HG02642 (cell line): Measurements from ENCODE around the gene PDE4D.
A peak's percentile ranks its signal among the peaks of the same experiment; 100 is the strongest.
"Not testable (repeated sequence)": the region's sequence is repeated elsewhere in the genome, so short reads cannot be mapped to it uniquely, and the experiment has no call there.

Experiments
- ATAC-seq: cut with Tn5 transposase; IDR thresholded peaks from one replicate; pipeline ENCODE4 v1.9.1; 2021; ENCODE audit warnings: mild to moderate bottlenecking; ENCODE audit not compliant: unreplicated experiment, poor library complexity

PDE4D gene

DNA sequence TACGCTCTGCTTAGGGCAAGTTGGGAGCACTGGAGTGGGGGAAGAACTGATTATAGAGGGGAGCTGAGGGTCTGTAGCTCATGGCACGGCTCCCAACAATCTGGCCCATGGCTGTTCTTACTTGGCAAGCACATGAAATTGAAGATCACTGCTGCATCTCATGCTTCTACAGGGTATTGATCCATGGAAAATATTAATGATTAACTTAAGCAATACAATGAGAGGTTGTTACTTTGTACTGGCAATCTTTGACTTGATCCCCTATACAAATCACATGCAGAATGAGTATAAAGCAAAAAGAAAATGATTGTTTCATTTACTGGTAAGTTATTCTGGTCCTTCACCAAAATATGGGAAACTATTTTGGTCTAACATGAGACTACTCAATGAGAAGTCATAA lies 481.1 kb downstream of the PDE4D start:
- no peak for ATAC-seq

DNA sequence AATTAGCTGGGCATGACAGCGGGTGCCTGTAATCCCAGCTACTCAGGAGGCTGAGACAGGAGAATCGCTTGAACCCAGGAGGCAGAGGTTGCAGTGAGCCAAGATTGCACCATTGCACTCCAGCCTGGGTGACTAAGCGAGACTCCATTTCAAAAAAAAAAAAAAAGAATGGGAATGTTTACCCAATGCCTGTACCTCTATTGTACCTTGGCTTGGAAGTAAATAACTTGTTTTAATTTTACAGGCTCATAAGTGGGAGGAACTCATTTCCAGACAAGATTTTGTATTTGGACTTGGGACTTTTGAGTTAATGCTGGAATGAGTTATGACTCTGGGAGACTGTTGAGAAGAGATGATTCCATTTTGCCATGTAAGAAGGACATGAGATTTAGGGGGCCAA lies 484.5 kb downstream of the PDE4D start:
- not testable (repeated sequence) for ATAC-seq

DNA sequence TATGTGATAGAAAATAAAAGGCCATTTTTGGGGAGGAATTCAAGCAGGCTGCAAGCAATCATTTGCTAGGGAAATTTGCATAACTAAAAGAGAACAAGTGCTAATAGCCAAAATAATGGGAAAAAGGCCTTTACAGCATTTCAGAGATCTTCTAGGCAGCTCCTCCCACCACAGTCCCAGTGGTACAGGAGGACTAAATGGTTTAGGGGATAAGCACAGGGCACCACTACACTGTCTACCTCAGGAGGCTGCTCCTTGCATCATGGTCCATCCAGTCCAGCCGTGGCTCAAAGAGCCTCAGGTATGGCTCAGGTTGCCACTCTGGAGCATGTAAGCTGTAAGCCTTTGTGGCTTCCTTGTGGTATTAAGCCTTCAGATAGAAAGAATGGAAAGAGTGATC lies 485.6 kb downstream of the PDE4D start:
- ATAC-seq, result no peak

- no peak for ATAC-seq
Measured at GRCh38 chr5:59401637-59402036, 491.9 kb downstream of the PDE4D start.

DNA sequence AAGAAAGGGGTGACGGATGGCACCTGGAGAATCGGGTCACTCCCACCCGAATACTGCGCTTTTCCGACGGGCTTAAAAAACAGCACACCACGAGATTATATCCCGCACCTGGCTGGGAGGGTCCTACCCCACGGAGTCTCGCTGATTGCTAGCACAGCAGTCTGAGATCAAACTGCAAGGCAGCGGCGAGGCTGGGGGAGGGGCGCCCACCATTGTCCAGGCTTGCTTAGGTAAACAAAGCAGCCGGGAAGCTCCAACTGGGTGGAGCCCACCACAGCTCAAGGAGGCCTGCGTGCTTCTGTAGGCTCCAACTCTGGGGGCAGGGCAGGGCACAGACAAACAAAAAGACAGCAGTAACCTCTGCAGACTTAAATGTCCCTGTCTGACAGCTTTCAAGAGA lies 498.6 kb downstream of the PDE4D start:
- not testable (repeated sequence) for ATAC-seq

- no peak for ATAC-seq
Measured at GRCh38 chr5:59393585-59394420, 499.7 kb downstream of the PDE4D start.

DNA sequence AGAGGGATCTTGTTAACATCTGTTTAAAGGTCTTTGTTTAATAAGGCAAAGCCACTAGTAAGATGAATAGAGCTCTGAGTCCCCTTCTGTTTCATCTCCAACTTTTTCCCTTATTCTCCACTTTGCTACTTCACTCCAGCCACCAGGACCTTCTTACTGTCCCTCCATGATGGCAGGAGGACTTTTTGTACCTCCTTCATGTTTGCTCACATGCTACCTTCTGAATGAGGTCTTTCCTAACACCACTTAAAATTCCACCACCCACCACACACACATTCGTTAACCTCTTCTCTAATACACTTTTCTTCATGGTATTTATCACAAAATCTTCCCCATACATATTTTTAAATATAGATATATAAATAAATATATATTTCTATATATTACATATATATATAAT lies 501.9 kb downstream of the PDE4D start:
- no peak for ATAC-seq

- ATAC-seq, result no peak
Measured at GRCh38 chr5:59390989-59391388, 502.5 kb downstream of the PDE4D start.

DNA sequence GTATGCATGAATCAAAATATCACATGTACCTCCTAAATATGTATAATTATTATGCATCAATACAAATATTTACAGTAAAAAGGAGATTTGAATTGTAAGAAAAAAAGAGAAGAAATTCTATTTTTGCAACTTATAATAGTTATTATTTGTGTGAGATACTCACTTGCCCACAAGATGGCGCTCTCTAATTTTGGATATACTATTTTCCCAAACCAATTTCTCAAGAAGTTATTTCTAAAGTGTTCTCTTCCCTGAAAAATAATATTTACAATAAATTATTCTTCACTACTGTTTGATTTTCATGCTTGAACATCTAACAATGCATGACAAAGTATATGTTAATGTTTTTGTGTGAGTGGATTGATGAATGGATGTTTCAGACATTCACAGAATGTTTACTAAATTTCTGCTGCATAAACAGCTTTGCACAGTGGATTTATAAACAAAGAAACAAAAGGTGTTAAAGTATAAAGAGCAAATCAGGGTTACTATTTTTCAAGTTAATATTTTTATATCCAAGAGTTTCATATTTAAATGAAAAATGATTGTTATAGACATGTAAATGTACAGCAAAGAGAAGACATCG lies 503.4 kb downstream of the PDE4D start:
- no peak for ATAC-seq

- ATAC-seq, result no peak
Measured at GRCh38 chr5:59387127-59387526, 506.4 kb downstream of the PDE4D start.

DNA sequence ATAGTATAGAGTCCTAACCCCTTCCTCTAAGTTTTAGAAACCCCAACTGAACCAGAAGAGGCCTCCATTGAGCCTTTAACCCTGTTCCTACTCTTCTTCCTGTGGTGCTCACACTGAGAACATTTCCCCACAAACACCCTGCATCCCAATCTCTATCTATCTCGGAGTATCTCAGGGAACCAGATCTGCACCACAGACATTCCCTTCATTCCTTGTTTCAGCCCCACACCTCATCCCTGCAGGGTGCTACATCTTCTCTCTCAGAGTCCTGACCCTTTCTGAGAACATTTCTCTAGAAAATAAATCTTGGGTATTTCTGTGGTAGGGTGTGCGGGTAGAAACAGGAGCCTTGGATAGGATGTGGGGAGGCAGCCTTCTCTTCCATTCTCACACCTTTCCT lies 507.8 kb downstream of the PDE4D start:
- no peak for ATAC-seq

- peak; percentile 98 for ATAC-seq
Measured at GRCh38 chr5:59380350-59380951, 513.1 kb downstream of the PDE4D start.

- not testable (repeated sequence) for ATAC-seq
Measured at GRCh38 chr5:59374036-59374435, 519.5 kb downstream of the PDE4D start.

DNA sequence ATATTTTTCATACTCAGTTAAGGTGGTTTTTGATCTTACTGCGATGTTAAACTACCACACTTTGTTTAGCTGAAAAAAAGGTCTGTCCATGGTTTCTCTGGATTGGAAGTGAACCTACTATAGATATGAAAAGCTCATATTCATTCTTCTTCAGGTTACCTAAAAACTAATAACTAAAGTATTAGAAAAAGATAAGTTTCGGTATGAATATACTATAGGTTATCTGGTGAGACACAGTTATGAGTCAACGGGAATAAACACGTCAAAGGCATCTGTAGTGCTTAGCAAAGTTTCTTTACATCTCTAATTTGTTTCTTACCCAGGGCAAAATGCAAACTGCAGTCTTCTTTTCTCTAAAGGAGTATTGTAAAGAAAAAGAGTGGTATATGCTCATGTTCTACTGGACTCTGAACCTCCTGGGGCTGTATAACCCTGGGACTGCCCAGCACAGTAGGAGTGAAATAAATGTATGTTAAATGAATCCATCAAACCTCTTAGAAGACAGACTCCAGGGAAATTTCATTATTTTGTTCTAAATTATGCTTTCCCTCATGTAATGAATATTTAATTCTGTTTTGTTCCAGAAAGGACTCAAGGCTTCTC lies 521.9 kb downstream of the PDE4D start:
- no peak for ATAC-seq

DNA sequence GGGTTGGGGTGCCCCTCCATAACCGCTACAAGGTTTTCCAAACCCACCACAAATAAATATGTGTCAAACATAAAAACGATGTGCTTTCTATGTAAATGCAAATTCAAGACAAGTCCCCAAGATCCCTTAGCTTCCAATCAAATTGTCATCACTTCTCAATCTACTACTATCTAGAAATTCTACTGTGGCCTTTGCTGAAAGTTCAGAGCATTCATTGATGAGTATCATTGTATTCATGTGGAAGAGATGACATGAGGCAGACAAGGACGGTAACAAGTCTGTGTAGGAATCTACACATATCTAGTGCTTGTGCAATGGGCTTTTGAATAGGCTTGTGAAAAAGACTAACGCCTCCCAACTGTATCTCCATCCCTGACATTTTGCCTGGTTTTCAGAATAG lies 524.6 kb downstream of the PDE4D start:
- ATAC-seq, result no peak

GRCh38 chr5:59367791-59368394 lies 525.6 kb downstream of the PDE4D start:
- ATAC-seq, result no peak

DNA sequence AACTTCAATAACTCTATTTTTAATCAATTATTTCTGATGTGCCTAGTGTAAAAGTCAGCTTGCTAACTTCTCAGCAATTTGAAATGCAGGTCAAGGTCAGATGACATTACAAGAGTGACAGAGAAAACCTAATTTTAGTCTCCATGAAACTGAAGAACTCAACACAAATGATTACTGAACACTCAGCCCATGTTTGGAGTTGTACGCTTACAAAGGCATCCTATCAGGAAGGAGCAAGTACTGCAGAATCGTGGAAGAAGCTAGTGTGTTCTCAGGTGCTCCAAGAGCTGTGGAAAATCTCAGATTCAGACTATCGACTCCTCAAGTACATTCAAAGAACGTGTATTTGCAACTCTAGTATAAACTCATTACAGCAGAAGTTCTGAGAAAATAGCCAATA lies 526.7 kb downstream of the PDE4D start:
- ATAC-seq, result no peak

- no peak for ATAC-seq
Measured at GRCh38 chr5:59362438-59362837, 531.1 kb downstream of the PDE4D start.

- ATAC-seq, result no peak
Measured at GRCh38 chr5:59361454-59361853, 532.1 kb downstream of the PDE4D start.

GRCh38 chr5:59360130-59360555 lies 533.4 kb downstream of the PDE4D start:
- ATAC-seq, result no peak
